ENCODE measurements around the gene MUC22. TPM values are rescaled to one million over a fixed set of nuclear protein-coding genes. Genes with fewer than 3 reads are reported as not detected.
A peak's percentile ranks its signal among the peaks of the same experiment; 100 is the strongest.

The MUC22 gene
- total and polyA plus RNA-seq, 2 experiments from 2014 or later: 0.03 TPM; not detected in 1

- Histone ChIP-seq H3K4me3 (no peak overlapping the region), H3K79me2 (no peaks in the 10 kb centered on the region), H3K4me2 (peak overlapping the region; percentile 18), H2AFZ (no peak overlapping the region), H4K20me1 (ENCODE audit: insufficient read depth, poor library complexity, severe bottlenecking) (no peaks in the 10 kb centered on the region), H3K27me3 (no peaks in the 10 kb centered on the region), H3K27ac (peak overlapping the region; percentile 60), H3K9me3 (ENCODE audit: low read depth) (no peaks in the 10 kb centered on the region), H3K9me2 (replicated peaks; ENCODE audit: insufficient read depth) (no peaks in the 10 kb centered on the region), H3K4me1 (ENCODE audit: insufficient read depth) (peaks cover 5% of the 10 kb centered on the region), H3K36me3 (replicated peaks; ENCODE audit: insufficient read depth, low read depth) (no peaks in the 10 kb centered on the region)
- no peak for TF ChIP-seq EZH2 (IDR thresholded peaks at IDR 0.05; ENCODE audit: borderline replicate concordance)
- no peak for TF ChIP-seq EZH2phosphoT487 (IDR thresholded peaks at IDR 0.05; ENCODE audit: low read depth, severe bottlenecking, unreplicated experiment)
- TF ChIP-seq CTCF (IDR thresholded peaks at IDR 0.05; ENCODE audit: poor library complexity): no peak
- 39% methylated on average over 8 of the region's 8 CpGs for WGBS (ENCODE audit: low lambda C conversion rate, missing lambda C conversion rate)
- DNase-seq (ENCODE audit: low spot score): peak; percentile 77
Observed at GRCh38 chr6:31007694-31008093, 2.6 kb upstream of the MUC22 start.

- Histone ChIP-seq H3K9me2 (replicated peaks; ENCODE audit: insufficient read depth) (no peaks in the 10 kb centered on the region), H3K27me3 (no peaks in the 10 kb centered on the region), H4K20me1 (ENCODE audit: insufficient read depth, poor library complexity, severe bottlenecking) (no peaks in the 10 kb centered on the region), H3K9me3 (ENCODE audit: low read depth) (no peaks in the 10 kb centered on the region), H3K4me3 (no peak overlapping the region), H3K27ac (peak overlapping the region; percentile 60), H3K36me3 (replicated peaks; ENCODE audit: insufficient read depth, low read depth) (no peaks in the 10 kb centered on the region), H2AFZ (no peak overlapping the region), H3K4me1 (ENCODE audit: insufficient read depth) (peaks cover 5% of the 10 kb centered on the region), H3K4me2 (peak overlapping the region; percentile 18), H3K79me2 (no peaks in the 10 kb centered on the region)
- DNase-seq (ENCODE audit: low spot score): no peak
- 69% methylated on average over 4 of the region's 4 CpGs for WGBS (ENCODE audit: low lambda C conversion rate, missing lambda C conversion rate)
- TF ChIP-seq EZH2 (IDR thresholded peaks at IDR 0.05; ENCODE audit: borderline replicate concordance): no peak
- TF ChIP-seq EZH2phosphoT487 (IDR thresholded peaks at IDR 0.05; ENCODE audit: low read depth, severe bottlenecking, unreplicated experiment): no peak
- TF ChIP-seq CTCF (IDR thresholded peaks at IDR 0.05; ENCODE audit: poor library complexity): no peak
Observed at GRCh38 chr6:31008165-31008564, 2.1 kb upstream of the MUC22 start.

GRCh38 chr6:31009731-31010130 is 543 bp upstream of the MUC22 start:
- H3K4me1 ChIP-seq (ENCODE audit: insufficient read depth): peaks cover 5% of the 10 kb centered on the region
- no peaks in the 10 kb centered on the region for H3K36me3 ChIP-seq (replicated peaks; ENCODE audit: insufficient read depth, low read depth)
- no peaks in the 10 kb centered on the region for H3K9me3 ChIP-seq (ENCODE audit: low read depth)
- H4K20me1 ChIP-seq (ENCODE audit: insufficient read depth, poor library complexity, severe bottlenecking): no peaks in the 10 kb centered on the region
- no peaks in the 10 kb centered on the region for H3K27me3 ChIP-seq
- no peak overlapping the region for H3K27ac ChIP-seq
- DNase-seq (ENCODE audit: low spot score): no peak
- H3K4me3 ChIP-seq: no peak overlapping the region
- no peaks in the 10 kb centered on the region for H3K79me2 ChIP-seq
- 74% methylated on average over 7 of the region's 7 CpGs for WGBS (ENCODE audit: low lambda C conversion rate, missing lambda C conversion rate)
- H3K4me2 ChIP-seq: no peak overlapping the region
- no peaks in the 10 kb centered on the region for H3K9me2 ChIP-seq (replicated peaks; ENCODE audit: insufficient read depth)
- no peak for TF ChIP-seq EZH2 (IDR thresholded peaks at IDR 0.05; ENCODE audit: borderline replicate concordance)
- no peak for TF ChIP-seq CTCF (IDR thresholded peaks at IDR 0.05; ENCODE audit: poor library complexity)
- no peak for TF ChIP-seq EZH2phosphoT487 (IDR thresholded peaks at IDR 0.05; ENCODE audit: low read depth, severe bottlenecking, unreplicated experiment)
- no peak overlapping the region for H2AFZ ChIP-seq

GRCh38 chr6:31011153-31011552 is 879 bp downstream of the MUC22 start:
- peak; percentile 23 for DNase-seq (ENCODE audit: low spot score)
- no peak overlapping the region for H3K4me2 ChIP-seq
- WGBS (ENCODE audit: low lambda C conversion rate, missing lambda C conversion rate): 55% methylated on average over 6 of the region's 6 CpGs
- TF ChIP-seq EZH2 (IDR thresholded peaks at IDR 0.05; ENCODE audit: borderline replicate concordance) (no peak), EZH2phosphoT487 (IDR thresholded peaks at IDR 0.05; ENCODE audit: low read depth, severe bottlenecking, unreplicated experiment) (no peak), CTCF (IDR thresholded peaks at IDR 0.05; ENCODE audit: poor library complexity) (no peak)
- H3K79me2 ChIP-seq: no peaks in the 10 kb centered on the region
- no peak overlapping the region for H3K27ac ChIP-seq
- H3K4me1 ChIP-seq (ENCODE audit: insufficient read depth): peaks cover 5% of the 10 kb centered on the region
- no peaks in the 10 kb centered on the region for H3K9me3 ChIP-seq (ENCODE audit: low read depth)
- no peaks in the 10 kb centered on the region for H3K27me3 ChIP-seq
- H3K36me3 ChIP-seq (replicated peaks; ENCODE audit: insufficient read depth, low read depth): no peaks in the 10 kb centered on the region
- H3K4me3 ChIP-seq: no peak overlapping the region
- H3K9me2 ChIP-seq (replicated peaks; ENCODE audit: insufficient read depth): no peaks in the 10 kb centered on the region
- no peaks in the 10 kb centered on the region for H4K20me1 ChIP-seq (ENCODE audit: insufficient read depth, poor library complexity, severe bottlenecking)
- H2AFZ ChIP-seq: no peak overlapping the region
